H54 (cell line): ENCODE data around the gene TXNDC17.
"Not testable (repeated sequence)": the region's sequence is repeated elsewhere in the genome, so short reads cannot be mapped to it uniquely, and the experiment has no call there.

Experiments
- DNase-seq: peaks from one replicate; pipeline ENCODE4 v3.0.0; 2011; ENCODE audit warnings: low spot score, mixed read lengths; ENCODE audit not compliant: insufficient read length
- FAIRE-seq: peaks from 3 replicates; lab custom pipeline; 2011; peaks lifted over from hg19 to GRCh38; lab: Jason Lieb, UNC
- POLR2A ChIP-seq: IDR thresholded peaks from 2 replicates; pipeline ENCODE4 v1.6.1; 2011; ENCODE audit warnings: low read depth, mild to moderate bottlenecking, low read length

TXNDC17 gene

GRCh38 chr17:6661464-6661848 lies 20.6 kb downstream of the TXNDC17 start:
- FAIRE-seq = no peak
- DNase-seq = no peak
- TF ChIP-seq POLR2A = no peak

DNA sequence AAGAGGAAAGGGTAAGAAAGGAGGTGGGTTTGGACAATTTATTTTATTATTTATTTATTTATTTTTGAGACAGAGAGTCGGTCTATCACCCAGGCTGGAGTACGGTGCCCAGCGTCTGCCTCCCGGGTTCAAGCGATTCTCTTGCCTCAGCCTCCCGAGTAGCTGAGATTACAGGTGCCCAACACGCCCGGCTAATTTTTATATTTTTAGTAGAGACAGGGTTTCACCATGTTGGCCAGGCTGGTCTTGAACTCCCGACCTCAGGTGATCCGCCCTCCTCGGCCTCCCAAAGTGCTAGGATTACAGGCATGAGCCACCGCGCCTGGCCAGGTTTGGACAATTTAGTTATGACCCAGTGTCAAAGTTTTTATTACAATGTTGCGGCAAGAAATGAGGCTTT lies 22.3 kb downstream of the TXNDC17 start:
- FAIRE-seq = not testable (repeated sequence)

GRCh38 chr17:6666077-6666521 lies 25.2 kb downstream of the TXNDC17 start:
- DNase-seq (peak; percentile 82), FAIRE-seq (peak; percentile 69)
- no peak for TF ChIP-seq POLR2A

More for the DNA sequence above, 22.3 kb downstream of the TXNDC17 start:
- not testable (repeated sequence) for DNase-seq

DNA sequence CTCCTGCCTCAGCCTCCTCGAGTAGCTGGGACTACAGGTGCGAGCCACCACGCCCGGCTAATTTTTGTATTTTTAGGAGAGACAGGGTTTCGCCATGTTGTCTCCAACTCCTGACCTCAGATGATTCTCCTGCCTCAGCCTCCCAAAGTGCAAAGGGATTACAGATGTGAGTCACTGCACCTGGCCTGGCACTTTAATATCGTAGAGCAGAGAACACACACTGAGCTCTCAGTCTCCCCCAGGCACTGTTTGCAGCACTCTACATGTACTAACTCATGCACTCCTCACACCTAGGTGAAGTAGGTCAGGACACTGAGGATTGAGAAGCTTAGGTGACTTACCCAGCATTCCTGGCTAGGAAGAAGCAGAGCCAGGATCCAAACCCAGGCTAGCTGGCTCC lies 25.7 kb downstream of the TXNDC17 start:
- FAIRE-seq = no peak
- no peak for TF ChIP-seq POLR2A

DNA sequence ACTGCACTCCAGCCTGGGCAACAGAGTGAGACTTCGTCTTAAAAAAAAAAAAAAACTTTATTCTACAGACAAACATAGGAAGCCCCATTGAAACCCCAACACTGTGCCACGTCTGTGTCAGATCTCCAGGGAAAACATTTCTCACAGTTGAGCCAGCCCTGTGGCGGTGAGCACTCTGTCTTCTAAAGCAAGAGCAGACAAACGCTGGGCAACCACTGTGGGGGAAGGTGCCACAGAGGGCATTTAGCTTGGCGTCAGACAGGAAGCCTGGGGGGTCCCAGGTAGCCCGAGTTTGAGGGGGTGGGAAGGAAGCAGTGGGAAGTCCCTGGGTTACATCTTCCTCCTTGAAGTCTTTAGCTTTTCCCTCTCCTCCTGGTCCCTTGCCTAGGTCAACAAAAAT lies 26.7 kb downstream of the TXNDC17 start:
- FAIRE-seq = no peak
- DNase-seq = no peak

More for the DNA sequence above, 25.7 kb downstream of the TXNDC17 start:
- no peak for DNase-seq

GRCh38 chr17:6668219-6668618 lies 27.4 kb downstream of the TXNDC17 start:
- FAIRE-seq (no peak), DNase-seq (no peak)
- no peak for TF ChIP-seq POLR2A

More for the DNA sequence above, 26.7 kb downstream of the TXNDC17 start:
- no peak for TF ChIP-seq POLR2A

DNA sequence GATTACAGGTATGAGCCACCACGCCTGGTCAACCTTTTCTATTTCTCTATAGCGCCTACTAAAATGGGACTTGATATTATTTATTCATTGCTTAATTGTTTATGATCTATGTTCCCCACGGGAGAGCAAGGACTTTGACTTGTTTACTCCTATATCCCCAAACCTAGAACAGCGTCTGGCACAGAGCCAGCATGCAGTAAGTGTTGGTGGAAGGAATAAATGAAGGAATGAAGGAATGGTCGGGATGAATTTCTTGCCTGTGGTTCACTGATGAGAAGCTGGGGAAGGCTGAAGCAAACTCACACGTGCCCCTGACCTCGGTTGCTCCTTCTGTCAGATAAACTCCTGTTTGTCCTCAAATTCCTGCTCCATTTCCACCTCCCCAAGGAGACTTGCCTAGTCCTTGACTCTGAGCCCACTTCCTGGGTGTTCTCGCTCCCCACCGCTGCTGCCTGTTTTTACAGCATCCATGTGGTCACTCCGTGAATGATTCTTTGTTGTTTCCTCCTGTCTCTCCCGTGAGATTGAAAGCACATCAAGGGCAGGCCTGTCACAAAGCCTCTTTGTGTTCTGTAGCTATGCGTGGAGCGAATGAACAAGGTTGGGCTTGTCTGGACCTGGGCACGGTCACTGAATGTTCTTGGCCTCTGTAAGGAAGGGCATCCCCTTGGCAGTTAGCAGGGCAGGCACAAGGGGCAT lies 28.0 kb downstream of the TXNDC17 start:
- DNase-seq (no peak), FAIRE-seq (no peak)
- TF ChIP-seq POLR2A = no peak

DNA sequence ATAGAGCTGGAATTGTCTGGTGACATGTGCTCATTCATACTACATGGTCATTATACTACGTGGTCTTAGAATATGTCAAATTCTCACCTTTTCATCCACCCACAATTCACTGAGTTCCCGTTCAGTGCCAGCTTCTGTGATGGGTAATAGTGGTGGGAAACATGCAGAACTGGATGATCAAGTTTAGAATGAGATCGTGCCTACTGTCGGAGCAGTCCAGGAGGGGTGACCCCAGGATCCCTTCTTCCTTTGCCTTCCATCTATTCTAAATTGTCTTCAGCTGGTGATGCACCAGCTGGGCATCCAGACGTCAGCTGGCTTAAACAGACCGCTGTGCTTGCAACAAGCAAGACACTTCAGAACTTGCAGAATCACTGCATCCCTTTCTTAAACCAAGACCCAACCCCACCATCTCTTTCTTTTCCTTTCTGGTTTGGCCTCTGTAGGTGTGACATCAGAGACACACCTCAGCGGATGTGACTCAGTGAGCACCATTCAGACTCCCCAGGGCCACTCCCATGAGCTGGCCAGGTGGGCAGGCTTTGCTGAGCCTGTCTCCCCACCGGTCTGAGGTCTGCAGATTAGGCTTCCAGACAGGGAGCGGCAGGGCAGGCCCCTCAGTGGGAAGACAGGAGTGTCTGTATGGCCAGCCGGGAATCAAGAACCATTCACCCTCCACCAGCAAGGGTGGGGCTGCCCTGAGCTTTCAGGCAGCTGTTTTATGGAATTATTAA lies 28.8 kb downstream of the TXNDC17 start:
- FAIRE-seq = no peak
- no peak for DNase-seq
- no peak for TF ChIP-seq POLR2A

DNA sequence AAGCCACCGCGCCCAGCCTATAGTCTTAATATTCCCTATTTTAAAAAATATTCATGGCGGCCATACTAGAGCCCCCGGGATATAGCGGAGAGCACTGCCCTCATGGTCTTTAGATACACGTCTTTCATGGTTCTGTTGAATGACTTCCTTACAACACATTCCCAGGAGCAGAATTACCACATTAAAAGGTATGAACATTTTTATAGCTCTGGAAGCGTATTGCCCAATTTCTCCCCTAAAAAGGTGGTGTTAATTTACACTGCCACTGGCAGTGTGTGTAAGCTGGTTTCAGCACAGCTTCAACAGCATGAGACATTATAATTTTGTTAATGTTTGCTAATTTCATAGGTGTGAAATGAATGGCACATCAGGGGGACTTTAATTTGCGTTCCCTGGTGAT lies 29.7 kb downstream of the TXNDC17 start:
- TF ChIP-seq POLR2A = no peak
- DNase-seq (no peak), FAIRE-seq (no peak)

- DNase-seq (no peak), FAIRE-seq (no peak)
- TF ChIP-seq POLR2A = no peak
Observed at GRCh38 chr17:6670999-6671398, 30.1 kb downstream of the TXNDC17 start.

DNA sequence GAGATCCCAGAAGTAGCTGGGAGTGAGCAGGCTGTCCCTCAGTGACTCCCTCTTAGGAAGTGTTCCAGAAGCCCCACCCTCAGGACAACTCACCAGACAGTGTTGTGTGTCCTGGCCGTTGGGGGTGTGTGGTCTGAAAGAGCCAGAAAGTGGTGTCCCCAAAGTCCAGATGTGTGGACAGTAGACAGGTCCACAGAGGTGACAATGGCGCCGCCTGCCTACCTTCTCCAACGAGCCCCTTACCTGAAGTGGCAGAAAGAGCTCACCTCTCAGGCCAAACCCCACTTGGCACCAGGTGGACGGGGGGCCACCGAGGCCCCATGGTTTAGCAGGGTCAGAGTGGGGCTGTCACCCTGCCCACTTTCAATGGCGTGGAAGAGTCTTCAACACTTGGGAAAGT lies 30.6 kb downstream of the TXNDC17 start:
- FAIRE-seq (no peak), DNase-seq (no peak)

GRCh38 chr17:6674586-6674985 lies 33.7 kb downstream of the TXNDC17 start:
- FAIRE-seq (no peak), DNase-seq (no peak)
- TF ChIP-seq POLR2A = no peak

More for the DNA sequence above, 30.6 kb downstream of the TXNDC17 start:
- TF ChIP-seq POLR2A = no peak

DNA sequence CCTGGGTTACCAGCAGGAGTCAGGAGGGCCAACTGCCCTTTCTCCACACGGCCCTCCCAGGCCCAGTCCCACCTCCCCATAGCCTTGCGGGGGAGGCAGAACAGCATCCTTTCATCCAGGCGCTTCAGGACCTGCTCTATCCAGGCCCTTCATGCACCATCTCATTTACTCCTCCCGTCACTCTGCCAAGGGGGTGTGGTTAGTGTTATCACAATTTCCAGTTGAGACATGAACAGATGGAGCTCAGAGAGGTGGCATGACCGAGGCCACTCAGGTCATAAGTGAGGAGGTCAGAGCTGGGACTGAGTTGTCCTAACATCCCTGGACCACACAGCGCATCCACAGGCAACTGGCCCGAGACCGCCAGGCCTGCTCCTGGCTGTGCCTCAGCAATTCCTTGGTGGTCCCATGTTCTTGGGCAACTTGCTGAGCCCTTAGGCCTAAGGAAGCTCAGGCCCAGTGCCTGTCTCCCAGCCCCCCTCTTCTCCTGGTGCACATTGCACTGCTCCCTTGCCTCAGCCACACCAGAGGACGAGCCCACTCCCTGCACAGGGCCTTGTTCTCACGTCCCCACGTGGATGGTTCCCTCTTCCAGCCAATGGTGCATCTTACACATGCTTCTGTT lies 34.5 kb downstream of the TXNDC17 start:
- DNase-seq (no peak), FAIRE-seq (no peak)
- TF ChIP-seq POLR2A = no peak

GRCh38 chr17:6676802-6677157 lies 35.9 kb downstream of the TXNDC17 start:
- FAIRE-seq = no peak
- DNase-seq = no peak
- no peak for TF ChIP-seq POLR2A

GRCh38 chr17:6677158-6677831 lies 36.4 kb downstream of the TXNDC17 start:
- FAIRE-seq (no peak), DNase-seq (peak; percentile 50)
- no peak for TF ChIP-seq POLR2A
